GM23338 (cell line): ENCODE data around the gene TMEM178B.

ENCODE experiments used
- CREB1 ChIP-seq: fragments of 250-450 bp; sonication (Bioruptor Pico); IDR thresholded peaks from 2 replicates; pipeline ENCODE4 v1.5.0; 2020; ENCODE audit warnings: low read depth, mild to moderate bottlenecking, moderate library complexity
- CTCF ChIP-seq, 2 experiments: fragments of 200-600 bp in 1 of 2; sonication (generic) in 1 of 2; conservative IDR thresholded peaks; 2 replicates each; pipeline versions ENCODE4 v1.5.1 to v1.6.1; 2016 to 2017; ENCODE audit warnings: antibody characterized with exemption in 2 of 2, low read depth in 2 of 2, mild to moderate bottlenecking in 2 of 2, moderate library complexity in 1 of 2
- EZH2 ChIP-seq: fragments of 200-600 bp; sonication (generic); IDR thresholded peaks from one replicate; pipeline ENCODE4 v1.8.0; 2017; ENCODE audit warnings: antibody characterized with exemption, mild to moderate bottlenecking, low read depth; ENCODE audit not compliant: unreplicated experiment
- EZH2phosphoT487 ChIP-seq: fragments of 200-600 bp; sonication (generic); IDR thresholded peaks from one replicate; pipeline ENCODE4 v1.8.1; 2018; ENCODE audit warnings: antibody characterized with exemption; ENCODE audit not compliant: unreplicated experiment
- JUNB ChIP-seq: IDR thresholded peaks from one replicate; pipeline ENCODE4 v1.6.1; 2016; ENCODE audit warnings: antibody characterized with exemption; ENCODE audit not compliant: unreplicated experiment
- POLR2AphosphoS5 ChIP-seq: IDR thresholded peaks from 2 replicates; pipeline ENCODE4 v1.6.1; 2016; ENCODE audit warnings: antibody characterized with exemption, low read depth
- REST ChIP-seq: IDR thresholded peaks from one replicate; pipeline ENCODE4 v1.6.1; 2018; ENCODE audit warnings: antibody characterized with exemption; ENCODE audit not compliant: unreplicated experiment
- STAT1 ChIP-seq: IDR thresholded peaks from one replicate; pipeline ENCODE4 v1.6.1; 2016; ENCODE audit warnings: antibody characterized with exemption; ENCODE audit not compliant: unreplicated experiment
- ZNF114 ChIP-seq: fragments of 250-450 bp; sonication (Bioruptor Pico); IDR thresholded peaks from 2 replicates; pipeline ENCODE4 v1.5.0; 2020; ENCODE audit warnings: mild to moderate bottlenecking, moderate library complexity
- ZNF331 ChIP-seq: fragments of 250-450 bp; sonication (Bioruptor Pico); IDR thresholded peaks from 2 replicates; pipeline ENCODE4 v1.5.0; 2020; ENCODE audit warnings: low read depth, mild to moderate bottlenecking, moderate library complexity
- TF ChIP-seq, protein P1 (sequence below): IDR thresholded peaks from 2 replicates; pipeline ENCODE4 v1.6.1; 2016; ENCODE audit warnings: antibody characterized with exemption
- TF ChIP-seq, protein P2 (sequence below): fragments of 250-450 bp; sonication (Bioruptor Pico); IDR thresholded peaks from 2 replicates; pipeline ENCODE4 v1.5.0; 2020; ENCODE audit warnings: mild to moderate bottlenecking, moderate library complexity

DNA sequence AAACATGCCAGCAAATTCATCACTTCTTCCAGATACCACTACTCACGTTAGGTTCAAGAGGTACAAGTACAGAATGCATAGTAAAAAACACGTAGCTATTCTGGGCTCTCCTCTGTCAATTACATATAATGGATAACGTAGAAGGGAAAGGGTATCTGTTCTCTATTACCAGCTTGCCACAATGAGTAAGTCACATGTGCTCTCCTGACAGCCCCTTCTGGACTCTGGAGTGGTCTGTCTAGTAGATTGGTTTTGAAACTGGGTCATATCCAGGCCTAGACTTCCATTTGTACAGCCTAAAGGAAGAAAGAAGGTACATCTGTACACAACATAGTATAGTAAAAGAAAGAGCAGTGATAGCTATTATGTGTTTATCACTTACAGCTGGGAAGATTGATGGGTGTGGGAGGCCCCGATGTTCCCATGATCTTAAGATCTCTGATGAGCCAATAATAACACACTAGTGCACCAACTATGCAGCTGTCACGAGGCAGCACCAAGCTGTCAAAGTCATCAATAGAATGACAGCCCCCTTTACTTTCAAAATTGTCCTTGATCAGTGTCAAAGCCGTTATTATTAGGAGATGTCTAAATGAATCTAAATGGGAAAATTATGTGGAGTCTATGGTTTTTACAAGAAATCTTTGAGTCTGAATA is 315.4 kb downstream of the TMEM178B start:
- TF ChIP-seq CTCF (conservative IDR thresholded peaks at IDR 0.05; ENCODE audit: low read depth in 2 of 2): no peak
- no peak for TF ChIP-seq POLR2AphosphoS5
- TF ChIP-seq REST: no peak
- TF ChIP-seq STAT1: no peak
- no peak for TF ChIP-seq JUNB
- no peak for TF ChIP-seq EZH2phosphoT487
- TF ChIP-seq EZH2: no peak
- TF ChIP-seq, protein P1, sequence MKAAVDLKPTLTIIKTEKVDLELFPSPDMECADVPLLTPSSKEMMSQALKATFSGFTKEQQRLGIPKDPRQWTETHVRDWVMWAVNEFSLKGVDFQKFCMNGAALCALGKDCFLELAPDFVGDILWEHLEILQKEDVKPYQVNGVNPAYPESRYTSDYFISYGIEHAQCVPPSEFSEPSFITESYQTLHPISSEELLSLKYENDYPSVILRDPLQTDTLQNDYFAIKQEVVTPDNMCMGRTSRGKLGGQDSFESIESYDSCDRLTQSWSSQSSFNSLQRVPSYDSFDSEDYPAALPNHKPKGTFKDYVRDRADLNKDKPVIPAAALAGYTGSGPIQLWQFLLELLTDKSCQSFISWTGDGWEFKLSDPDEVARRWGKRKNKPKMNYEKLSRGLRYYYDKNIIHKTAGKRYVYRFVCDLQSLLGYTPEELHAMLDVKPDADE: no peak
- TF ChIP-seq CREB1: no peak
- TF ChIP-seq ZNF331: no peak
- TF ChIP-seq ZNF114 (CRISPR knock-in tag): no peak
- TF ChIP-seq, protein P2, sequence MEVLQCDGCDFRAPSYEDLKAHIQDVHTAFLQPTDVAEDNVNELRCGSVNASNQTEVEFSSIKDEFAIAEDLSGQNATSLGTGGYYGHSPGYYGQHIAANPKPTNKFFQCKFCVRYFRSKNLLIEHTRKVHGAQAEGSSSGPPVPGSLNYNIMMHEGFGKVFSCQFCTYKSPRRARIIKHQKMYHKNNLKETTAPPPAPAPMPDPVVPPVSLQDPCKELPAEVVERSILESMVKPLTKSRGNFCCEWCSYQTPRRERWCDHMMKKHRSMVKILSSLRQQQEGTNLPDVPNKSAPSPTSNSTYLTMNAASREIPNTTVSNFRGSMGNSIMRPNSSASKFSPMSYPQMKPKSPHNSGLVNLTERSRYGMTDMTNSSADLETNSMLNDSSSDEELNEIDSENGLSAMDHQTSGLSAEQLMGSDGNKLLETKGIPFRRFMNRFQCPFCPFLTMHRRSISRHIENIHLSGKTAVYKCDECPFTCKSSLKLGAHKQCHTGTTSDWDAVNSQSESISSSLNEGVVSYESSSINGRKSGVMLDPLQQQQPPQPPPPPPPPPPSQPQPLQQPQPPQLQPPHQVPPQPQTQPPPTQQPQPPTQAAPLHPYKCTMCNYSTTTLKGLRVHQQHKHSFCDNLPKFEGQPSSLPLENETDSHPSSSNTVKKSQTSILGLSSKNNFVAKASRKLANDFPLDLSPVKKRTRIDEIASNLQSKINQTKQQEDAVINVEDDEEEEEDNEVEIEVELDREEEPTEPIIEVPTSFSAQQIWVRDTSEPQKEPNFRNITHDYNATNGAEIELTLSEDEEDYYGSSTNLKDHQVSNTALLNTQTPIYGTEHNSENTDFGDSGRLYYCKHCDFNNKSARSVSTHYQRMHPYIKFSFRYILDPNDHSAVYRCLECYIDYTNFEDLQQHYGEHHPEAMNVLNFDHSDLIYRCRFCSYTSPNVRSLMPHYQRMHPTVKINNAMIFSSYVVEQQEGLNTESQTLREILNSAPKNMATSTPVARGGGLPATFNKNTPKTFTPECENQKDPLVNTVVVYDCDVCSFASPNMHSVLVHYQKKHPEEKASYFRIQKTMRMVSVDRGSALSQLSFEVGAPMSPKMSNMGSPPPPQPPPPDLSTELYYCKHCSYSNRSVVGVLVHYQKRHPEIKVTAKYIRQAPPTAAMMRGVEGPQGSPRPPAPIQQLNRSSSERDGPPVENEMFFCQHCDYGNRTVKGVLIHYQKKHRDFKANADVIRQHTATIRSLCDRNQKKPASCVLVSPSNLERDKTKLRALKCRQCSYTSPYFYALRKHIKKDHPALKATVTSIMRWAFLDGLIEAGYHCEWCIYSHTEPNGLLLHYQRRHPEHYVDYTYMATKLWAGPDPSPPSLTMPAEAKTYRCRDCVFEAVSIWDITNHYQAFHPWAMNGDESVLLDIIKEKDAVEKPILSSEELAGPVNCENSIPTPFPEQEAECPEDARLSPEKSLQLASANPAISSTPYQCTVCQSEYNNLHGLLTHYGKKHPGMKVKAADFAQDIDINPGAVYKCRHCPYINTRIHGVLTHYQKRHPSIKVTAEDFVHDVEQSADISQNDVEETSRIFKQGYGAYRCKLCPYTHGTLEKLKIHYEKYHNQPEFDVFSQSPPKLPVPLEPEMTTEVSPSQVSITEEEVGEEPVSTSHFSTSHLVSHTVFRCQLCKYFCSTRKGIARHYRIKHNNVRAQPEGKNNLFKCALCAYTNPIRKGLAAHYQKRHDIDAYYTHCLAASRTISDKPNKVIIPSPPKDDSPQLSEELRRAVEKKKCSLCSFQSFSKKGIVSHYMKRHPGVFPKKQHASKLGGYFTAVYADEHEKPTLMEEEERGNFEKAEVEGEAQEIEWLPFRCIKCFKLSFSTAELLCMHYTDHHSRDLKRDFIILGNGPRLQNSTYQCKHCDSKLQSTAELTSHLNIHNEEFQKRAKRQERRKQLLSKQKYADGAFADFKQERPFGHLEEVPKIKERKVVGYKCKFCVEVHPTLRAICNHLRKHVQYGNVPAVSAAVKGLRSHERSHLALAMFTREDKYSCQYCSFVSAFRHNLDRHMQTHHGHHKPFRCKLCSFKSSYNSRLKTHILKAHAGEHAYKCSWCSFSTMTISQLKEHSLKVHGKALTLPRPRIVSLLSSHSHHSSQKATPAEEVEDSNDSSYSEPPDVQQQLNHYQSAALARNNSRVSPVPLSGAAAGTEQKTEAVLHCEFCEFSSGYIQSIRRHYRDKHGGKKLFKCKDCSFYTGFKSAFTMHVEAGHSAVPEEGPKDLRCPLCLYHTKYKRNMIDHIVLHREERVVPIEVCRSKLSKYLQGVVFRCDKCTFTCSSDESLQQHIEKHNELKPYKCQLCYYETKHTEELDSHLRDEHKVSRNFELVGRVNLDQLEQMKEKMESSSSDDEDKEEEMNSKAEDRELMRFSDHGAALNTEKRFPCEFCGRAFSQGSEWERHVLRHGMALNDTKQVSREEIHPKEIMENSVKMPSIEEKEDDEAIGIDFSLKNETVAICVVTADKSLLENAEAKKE (CRISPR knock-in tag): no peak
